COR-L47 (cell line): ENCODE measurements around the gene ADAP2.
A peak's percentile ranks its signal among the peaks of the same experiment; 100 is the strongest.
"Not testable (repeated sequence)": the region's sequence is repeated elsewhere in the genome, so short reads cannot be mapped to it uniquely, and the experiment has no call there.

Experiments
- DNase-seq: peaks from one replicate; lab custom pipeline; 2025; lab: John Stamatoyannopoulos, UW

The ADAP2 gene

GRCh38 chr17:30930495-30930894 lies 8.8 kb downstream of the ADAP2 start:
- no peak for DNase-seq

DNA sequence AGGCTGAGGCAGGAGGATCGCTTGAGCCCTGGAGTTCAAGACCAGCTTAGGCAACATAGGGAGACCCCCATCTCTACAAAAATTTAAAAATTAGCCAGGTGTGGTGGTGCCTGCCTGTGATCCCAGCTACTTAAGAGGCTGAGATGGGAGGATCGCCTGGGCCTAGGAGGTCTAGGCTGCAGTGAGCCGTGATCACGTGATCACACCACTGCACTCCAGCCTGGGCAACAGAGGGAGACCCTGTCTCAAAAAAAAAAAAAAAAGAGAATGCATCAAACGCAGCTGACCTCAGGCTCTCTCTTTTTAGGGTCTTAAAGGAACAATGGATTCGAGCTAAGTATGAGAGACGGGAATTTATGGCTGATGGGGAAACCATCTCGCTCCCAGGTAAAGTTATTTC lies 9.8 kb downstream of the ADAP2 start:
- DNase-seq, result not testable (repeated sequence)

DNA sequence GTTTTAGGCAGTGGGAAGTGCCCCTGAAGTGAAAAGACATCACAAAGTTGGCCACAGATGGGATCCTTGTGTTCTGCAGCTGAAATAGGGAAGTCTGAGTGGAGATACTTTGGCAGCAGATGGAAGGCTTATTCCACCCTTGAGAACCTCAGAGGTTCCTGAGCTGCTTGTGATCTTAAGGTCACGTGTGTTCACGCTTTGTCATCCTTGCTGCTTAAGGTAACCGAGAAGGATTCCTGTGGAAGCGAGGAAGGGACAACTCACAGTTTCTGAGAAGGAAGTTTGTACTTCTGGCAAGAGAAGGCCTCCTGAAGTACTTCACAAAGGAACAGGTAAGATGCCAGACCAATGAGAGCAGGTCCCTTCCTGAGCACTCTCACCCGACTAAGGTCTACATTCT lies 12.2 kb downstream of the ADAP2 start:
- DNase-seq, result no peak

DNA sequence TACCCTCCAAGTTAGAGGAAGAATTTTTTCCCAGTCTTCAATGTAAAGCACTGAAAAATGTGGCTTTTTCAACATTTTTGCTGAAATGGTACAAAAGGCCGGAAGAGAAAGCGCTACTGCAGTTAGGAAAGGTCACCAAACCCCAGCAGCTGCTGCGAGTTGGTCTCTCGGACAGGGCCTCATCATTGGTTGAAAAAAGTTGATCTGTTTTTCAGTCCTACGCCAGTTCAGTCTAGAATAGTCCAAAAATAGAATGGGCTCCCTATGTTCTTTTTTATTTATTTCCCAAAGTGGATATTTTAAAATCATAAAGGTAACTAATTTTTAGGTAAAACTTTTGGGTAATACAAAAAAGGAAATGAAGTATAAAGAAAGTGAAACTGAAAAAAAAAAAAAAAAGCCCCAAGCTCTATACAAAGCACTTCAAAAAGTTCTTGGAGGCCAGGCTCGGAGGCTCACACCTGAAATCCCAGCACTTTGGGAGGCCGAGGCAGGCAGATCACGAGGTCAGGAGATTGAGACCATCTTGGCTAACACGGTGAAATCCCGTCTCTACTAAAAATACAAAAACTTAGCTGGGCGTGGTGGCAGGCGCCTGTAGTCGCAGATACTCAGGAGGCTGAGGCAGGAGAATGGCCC lies 17.4 kb downstream of the ADAP2 start:
- no peak for DNase-seq

DNA sequence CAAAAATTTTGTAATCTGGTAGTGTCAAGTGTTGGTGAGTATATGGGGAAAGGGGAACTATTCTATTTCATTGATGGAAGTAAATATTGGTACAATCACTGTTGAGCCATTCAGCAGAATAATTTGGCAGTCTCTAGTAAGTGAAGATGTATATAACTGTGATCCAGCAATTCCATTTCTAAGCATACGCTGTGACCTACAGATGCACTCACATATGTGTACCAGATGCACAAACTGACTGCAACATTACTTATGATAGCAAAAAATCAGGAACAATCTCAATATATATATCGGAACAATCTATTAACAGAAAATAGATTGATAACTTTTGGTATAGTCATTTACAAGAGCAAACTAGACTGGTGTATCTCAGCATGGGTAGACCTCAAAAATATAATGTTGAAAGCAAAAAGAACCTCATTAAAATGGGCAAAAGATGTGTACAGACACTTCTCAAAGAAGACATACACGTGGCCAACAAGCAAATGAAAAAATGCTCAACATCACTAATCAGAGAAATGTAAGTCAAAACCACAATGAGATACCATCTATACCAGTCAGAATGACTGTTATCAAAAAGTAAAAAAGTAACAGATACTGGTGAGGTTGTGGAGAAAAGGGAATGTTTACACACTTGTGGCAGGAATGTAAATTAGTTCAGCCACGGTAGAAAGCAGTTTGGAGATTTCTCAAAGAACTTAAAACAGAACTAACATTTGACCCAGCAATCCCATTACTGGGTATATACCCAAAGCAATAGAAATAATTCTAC lies 20.7 kb downstream of the ADAP2 start:
- no peak for DNase-seq

- no peak for DNase-seq
These were observed 26.1 kb downstream of the ADAP2 start for GRCh38 chr17:30947796-30948195.

- no peak for DNase-seq
These were observed 28.4 kb downstream of the ADAP2 start for GRCh38 chr17:30950189-30950588.

GRCh38 chr17:30950669-30951399 lies 29.1 kb downstream of the ADAP2 start:
- peak; percentile 94 for DNase-seq

- no peak for DNase-seq
These were observed 31.1 kb downstream of the ADAP2 start for GRCh38 chr17:30952638-30953393.

DNA sequence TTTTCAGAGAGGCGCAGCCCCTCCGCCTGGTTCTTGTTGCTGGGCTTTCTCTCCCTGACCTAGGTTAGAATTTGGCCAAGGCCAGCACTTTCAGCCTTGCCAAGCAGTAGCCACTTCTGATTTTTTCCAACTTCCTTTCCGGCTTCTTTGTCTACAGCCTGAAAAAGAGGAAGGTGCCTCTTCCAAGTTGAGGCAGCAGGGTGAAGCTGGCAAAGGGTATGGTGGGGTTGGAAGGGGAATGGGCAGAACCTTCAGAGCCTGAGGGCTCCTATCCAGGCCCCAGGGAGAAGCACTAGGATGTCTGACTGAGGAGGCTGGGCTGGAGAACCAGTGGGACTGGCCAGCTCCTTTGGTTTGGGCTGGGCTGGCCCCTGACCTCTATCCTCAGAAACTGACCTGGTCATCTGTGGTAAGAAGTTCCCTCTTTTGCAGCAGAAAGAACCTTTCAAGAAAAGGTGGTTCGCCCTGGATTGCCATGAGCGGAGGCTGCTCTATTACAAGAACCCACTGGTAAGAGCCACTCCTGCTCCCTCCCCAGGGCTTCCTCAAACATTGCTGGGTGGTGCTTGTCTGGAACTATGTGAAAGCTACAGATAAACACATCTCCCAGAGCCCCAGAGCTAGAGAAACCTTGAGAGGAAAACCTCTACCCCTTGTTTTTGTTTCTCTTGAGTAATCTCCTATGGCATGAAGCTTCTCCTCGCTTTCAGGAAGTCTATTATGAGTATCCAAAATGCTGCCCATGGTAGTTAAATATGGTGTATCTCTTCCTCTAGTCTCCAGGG lies 32.5 kb downstream of the ADAP2 start:
- DNase-seq, result no peak

DNA sequence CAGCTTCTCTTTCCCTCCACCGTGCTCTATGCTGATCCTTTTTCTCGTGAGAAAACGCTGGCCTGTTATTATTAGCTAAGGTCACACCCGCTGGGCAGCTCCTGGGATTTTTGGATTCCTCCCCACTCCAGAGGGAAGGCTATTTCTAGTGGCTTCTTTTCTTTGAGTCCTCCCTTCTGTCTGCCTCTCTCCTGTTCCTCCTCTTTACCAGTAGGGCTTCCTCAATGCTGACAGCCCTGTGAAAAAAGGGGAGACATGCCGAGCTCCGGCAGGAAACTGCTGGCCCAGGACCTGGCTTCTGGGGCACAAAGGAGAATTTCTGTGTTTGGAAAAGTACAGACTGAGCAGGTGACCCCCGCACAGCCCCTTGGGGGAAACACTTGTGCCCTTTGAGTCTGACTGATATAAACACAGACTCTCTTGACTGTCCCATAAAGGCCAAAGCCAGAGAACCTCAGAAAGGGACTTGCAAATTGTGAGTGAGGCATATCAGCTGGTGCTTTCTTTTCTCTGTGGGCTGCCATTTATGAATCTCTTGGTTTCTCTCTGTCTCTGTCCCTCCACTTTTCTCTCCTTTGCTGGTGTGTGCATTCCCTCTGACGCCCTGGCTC lies 35.1 kb downstream of the ADAP2 start:
- no peak for DNase-seq

GRCh38 chr17:30957741-30958140 lies 36.0 kb downstream of the ADAP2 start:
- DNase-seq, result no peak

GRCh38 chr17:30958187-30958586 lies 36.4 kb downstream of the ADAP2 start:
- DNase-seq, result no peak

- DNase-seq, result no peak
These were observed 39.8 kb downstream of the ADAP2 start for GRCh38 chr17:30961209-30962188.

DNA sequence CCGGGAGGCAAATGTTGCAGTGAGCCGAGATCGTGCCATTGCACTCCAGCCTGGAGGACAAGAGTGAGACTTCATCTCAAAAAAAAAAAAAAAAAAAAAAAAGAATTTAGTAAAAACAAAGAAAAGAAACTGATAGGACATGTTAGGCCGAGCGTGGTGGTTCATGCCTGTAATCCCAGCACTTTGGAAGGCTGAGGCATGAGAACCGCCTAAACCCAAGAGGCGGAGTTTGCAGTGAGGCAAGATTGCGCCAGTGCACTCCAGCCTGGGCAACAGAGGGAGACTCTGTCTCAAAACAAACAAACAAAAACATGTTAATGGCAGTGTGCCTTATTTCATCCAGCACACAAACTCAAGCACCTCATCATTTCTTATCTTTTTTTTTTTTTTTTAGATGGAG lies 42.6 kb downstream of the ADAP2 start:
- DNase-seq, result not testable (repeated sequence)

DNA sequence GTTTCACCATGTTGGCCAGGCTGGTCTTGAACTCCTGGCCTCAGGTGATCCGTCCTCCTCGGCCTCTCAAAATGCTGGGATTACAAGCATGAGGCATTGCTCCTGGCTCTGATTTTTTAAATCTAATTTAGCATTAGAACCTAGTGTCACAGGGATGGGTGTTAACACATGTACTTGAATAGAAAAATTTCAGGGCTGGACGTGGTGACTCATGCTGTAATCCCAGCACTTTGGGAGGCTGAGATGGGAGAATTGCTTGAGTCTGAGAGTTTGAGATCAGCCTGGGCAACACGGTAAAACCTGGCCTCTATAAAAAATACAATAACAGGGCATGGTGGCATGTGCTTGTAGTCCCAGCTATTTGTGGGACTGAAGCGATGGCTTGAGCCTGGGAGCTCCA lies 43.1 kb downstream of the ADAP2 start:
- no peak for DNase-seq

GRCh38 chr17:30965686-30966085 lies 43.9 kb downstream of the ADAP2 start:
- DNase-seq, result no peak

DNA sequence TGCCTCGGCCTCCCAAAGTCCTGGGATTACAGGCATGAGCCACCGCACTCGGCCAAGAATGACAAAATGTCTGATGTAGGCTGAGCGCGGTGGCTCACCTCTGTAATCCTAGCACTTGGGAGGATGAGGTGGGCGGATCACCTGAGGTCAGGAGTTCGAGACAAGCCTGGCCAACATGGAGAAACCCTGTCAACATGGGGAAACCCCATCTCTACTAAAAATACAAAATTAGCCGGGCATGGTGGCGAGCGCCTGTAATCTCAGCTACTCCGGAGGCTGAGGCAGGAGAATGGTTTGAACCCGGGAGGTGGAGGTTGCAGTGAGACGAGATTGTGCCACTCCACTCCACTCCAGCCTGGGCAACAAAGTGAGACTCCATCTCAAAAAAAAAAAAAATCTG lies 46.2 kb downstream of the ADAP2 start:
- DNase-seq, result not testable (repeated sequence)

DNA sequence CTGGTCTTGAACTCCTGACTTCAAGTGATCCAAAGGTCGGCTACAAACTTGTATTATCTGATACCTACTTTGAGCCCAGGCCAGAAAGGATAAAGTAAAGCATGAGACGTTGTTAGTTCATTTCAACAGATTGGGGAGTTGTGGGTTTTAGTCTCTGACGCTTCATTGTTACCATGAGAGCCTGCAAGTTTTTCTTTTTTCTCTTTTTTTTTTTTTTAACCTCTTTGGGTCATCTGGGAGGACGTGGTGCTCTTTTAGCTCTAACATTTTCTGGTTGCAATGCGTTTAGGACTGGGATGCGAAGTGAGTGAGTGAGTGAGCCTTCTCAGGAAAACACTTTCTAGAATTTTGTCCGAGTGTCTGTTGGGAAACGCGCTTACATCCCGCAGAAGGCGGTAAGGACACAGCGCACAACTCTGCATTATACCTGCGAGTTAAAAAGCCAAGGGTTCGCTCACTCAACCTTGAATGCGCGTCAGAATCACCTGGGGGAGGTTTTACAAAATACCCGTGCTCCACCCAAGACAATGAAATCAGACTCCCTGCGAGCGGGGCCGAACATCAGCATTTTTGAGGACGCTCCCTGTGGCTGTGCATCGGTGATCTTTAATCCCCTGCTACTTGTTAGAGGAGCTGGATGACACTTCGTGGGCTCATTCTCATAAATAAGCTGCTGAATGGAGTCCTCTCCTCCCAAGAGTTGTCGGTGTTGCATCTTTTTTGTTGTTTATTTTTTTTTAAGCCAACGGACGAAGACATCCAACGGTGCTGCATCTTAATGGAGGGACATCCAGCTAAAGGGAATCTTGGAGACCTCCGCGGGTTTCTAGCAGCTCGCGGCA lies 48.5 kb downstream of the ADAP2 start:
- DNase-seq, result no peak
